ENCODE data around the gene BSDC1. TPM values are rescaled to one million over a fixed set of nuclear protein-coding genes. Genes with fewer than 3 reads are reported as not detected.

The BSDC1 gene
- total and polyA plus RNA-seq, 10 of the 15 experiments (the other 5 are each of a cell fraction or from before 2014, with no cell fraction given), result 3.0 to 39.7 (median 22.8) TPM

DNA sequence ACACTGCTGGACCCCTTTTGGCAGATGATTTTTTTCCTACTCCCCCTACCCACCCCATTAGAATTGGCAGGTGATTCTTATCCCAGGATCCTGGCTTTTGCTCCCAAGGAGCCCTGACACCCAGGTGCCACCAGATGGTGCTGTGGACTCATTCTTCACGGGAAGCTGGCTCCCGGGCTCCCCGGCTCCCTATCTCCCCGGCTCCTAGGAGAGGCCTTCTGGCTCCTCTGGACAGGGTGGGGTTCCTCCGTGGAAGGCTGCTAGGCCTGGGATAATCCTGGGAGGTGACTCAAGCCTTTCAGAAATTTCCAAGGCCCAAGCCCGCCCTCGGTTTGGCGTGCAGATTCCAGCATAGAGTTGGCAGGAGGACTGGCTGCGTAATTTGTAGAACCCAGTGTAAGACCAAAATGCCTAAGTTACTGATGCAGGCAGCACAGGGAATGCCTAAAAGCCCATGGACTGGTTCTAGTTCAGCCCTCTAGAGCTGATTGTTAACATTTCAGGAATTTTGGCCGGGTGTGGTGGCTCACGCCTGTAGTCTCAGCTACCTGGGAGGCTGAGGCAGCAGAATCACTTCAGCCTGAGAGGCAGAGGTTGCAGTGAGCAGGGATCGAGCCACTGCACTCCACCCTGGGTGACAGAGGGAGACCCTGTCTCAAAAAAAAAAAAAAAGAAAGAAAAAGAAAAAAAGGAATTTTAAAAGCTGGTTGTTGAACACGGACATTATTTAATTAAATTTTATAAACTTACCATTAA lies 6.8 kb upstream of the BSDC1 start (continued):
- TF ChIP-seq, protein P1, sequence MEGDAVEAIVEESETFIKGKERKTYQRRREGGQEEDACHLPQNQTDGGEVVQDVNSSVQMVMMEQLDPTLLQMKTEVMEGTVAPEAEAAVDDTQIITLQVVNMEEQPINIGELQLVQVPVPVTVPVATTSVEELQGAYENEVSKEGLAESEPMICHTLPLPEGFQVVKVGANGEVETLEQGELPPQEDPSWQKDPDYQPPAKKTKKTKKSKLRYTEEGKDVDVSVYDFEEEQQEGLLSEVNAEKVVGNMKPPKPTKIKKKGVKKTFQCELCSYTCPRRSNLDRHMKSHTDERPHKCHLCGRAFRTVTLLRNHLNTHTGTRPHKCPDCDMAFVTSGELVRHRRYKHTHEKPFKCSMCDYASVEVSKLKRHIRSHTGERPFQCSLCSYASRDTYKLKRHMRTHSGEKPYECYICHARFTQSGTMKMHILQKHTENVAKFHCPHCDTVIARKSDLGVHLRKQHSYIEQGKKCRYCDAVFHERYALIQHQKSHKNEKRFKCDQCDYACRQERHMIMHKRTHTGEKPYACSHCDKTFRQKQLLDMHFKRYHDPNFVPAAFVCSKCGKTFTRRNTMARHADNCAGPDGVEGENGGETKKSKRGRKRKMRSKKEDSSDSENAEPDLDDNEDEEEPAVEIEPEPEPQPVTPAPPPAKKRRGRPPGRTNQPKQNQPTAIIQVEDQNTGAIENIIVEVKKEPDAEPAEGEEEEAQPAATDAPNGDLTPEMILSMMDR (IDR thresholded peaks at IDR 0.05 in 2 of 3, conservative IDR thresholded peaks at IDR 0.05 in 1 of 3; ENCODE audit: control insufficient read depth in 2 of 3, extremely low read depth in 1 of 3, insufficient read depth in 1 of 3, low read depth in 3 of 3, low read length in 3 of 3), result peak; percentile 87 to 94 (median 88)

DNA sequence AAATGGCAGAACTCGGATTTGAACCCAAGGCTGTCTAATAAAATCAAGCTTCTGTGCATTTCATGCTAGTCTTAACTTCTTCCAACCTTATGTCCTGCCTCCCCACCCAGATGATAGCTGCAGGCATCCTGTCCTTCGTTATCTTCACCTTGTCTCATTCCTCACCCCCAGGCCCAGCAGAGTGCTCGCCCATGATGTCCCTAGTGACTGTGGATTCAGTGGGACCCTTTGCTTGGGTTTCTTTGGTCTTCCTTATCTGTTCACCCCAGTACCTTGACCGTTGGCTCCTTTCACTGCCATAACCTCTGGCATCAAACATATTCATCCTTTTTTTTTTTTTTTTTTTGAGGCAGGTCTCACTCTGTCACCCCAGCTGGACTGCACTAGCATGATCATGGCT lies 5.6 kb upstream of the BSDC1 start:
- in situ Hi-C loops (cut with MboI), result no loop called here
- no peaks in the 10 kb centered on the region for H3K79me2 ChIP-seq (ENCODE audit: control insufficient read depth, insufficient read depth, low read length)
- SMC1A ChIA-PET (ENCODE audit: uncharacterized antibody, unreplicated experiment), result interaction anchor here (0.7 to 2.6 kb wide), 11 partner anchors 11 to 270 kb away, joined by 3 to 14 read pairs (median 4); partner anchors contain the start of gene MARCKSL1
- no peak overlapping the region for H2AFZ ChIP-seq (ENCODE audit: control insufficient read depth, low read depth, low read length)
- POLR2A ChIA-PET, result interaction anchor here (0.6 to 1.2 kb wide), 4 partner anchors 63 to 362 kb away, joined by 3 to 9 read pairs (median 6); no protein-coding TSS in a partner anchor
- H3K36me3 ChIP-seq (ENCODE audit: control insufficient read depth in 2 of 2, insufficient read depth in 2 of 2, low read length in 1 of 2), result no peaks in the 10 kb centered on the region
- CTCF ChIA-PET, result interaction anchor here (0.8 to 7.4 kb wide), 17 partner anchors 9 to 374 kb away, joined by 3 to 87 read pairs (median 5); partner anchors contain the start of gene FAM167B
- RAD21 ChIA-PET (ENCODE audit: unreplicated experiment), result interaction anchor here (0.7 to 3.4 kb wide), 8 partner anchors 16 to 473 kb away, joined by 3 to 16 read pairs (median 3); partner anchors contain the start of gene MARCKSL1
- WGBS (ENCODE audit: insufficient coverage, insufficient replicate concordance, low lambda C conversion rate, missing lambda C conversion rate), result 3% methylated on average over 4 of the region's 4 CpGs
- no peak overlapping the region for H3K27ac ChIP-seq (ENCODE audit: control insufficient read depth, insufficient read depth)
- no peak overlapping the region for H3K4me2 ChIP-seq (ENCODE audit: control insufficient read depth, insufficient read depth)
- intact Hi-C loops (cut with micrococcal nuclease; ENCODE audit: unreplicated experiment), result loop anchor here (2.0 to 5.0 kb wide), 3 partner anchors 97 to 473 kb away; no protein-coding TSS in a partner anchor
- FAIRE-seq (no peak), DNase-seq (ENCODE audit: low read depth, low spot score) (no peak), ATAC-seq (no peak)
- no peaks in the 10 kb centered on the region; the same call in 2 of the 3 replicates for H3K9me3 ChIP-seq (replicated peaks; ENCODE audit: control insufficient read depth, insufficient read depth, low read length)
- no peak overlapping the region for H3K4me3 ChIP-seq
- BruUV-seq (replicated peaks), result no TSS peak
- no peaks in the 10 kb centered on the region for H3K27me3 ChIP-seq (replicated peaks in 1 of 2; ENCODE audit: control insufficient read depth in 2 of 2, insufficient read depth in 2 of 2, low read length in 1 of 2)
- H3K4me1 ChIP-seq (ENCODE audit: control insufficient read depth, insufficient read depth, low read length), result no peaks in the 10 kb centered on the region
- no peaks in the 10 kb centered on the region for H4K20me1 ChIP-seq (ENCODE audit: control insufficient read depth, insufficient read depth)
- H3K9ac ChIP-seq (ENCODE audit: control insufficient read depth, insufficient read depth, low read length), result no peak overlapping the region
- TF ChIP-seq, protein P2, sequence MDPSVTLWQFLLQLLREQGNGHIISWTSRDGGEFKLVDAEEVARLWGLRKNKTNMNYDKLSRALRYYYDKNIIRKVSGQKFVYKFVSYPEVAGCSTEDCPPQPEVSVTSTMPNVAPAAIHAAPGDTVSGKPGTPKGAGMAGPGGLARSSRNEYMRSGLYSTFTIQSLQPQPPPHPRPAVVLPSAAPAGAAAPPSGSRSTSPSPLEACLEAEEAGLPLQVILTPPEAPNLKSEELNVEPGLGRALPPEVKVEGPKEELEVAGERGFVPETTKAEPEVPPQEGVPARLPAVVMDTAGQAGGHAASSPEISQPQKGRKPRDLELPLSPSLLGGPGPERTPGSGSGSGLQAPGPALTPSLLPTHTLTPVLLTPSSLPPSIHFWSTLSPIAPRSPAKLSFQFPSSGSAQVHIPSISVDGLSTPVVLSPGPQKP (IDR thresholded peaks at IDR 0.05; ENCODE audit: low read depth, low read length), result no peak
- no peak for TF ChIP-seq ZBED1 (IDR thresholded peaks at IDR 0.05; ENCODE audit: borderline replicate concordance)
- TF ChIP-seq, protein P3, sequence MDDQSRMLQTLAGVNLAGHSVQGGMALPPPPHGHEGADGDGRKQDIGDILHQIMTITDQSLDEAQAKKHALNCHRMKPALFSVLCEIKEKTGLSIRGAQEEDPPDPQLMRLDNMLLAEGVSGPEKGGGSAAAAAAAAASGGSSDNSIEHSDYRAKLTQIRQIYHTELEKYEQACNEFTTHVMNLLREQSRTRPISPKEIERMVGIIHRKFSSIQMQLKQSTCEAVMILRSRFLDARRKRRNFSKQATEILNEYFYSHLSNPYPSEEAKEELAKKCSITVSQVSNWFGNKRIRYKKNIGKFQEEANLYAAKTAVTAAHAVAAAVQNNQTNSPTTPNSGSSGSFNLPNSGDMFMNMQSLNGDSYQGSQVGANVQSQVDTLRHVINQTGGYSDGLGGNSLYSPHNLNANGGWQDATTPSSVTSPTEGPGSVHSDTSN (IDR thresholded peaks at IDR 0.05; ENCODE audit: insufficient replicate concordance, low read depth, low read length), result no peak
- TF ChIP-seq BHLHE40 (IDR thresholded peaks at IDR 0.05; ENCODE audit: borderline replicate concordance in 1 of 2, low read depth in 2 of 2, low read length in 1 of 2), result no peak
- no peak for TF ChIP-seq ATF7 (IDR thresholded peaks at IDR 0.05; ENCODE audit: low read depth)
- no peak for TF ChIP-seq SREBF2 (IDR thresholded peaks at IDR 0.05; ENCODE audit: low read length)
- TF ChIP-seq RAD51 (IDR thresholded peaks at IDR 0.05), result no peak
- no peak for TF ChIP-seq WRNIP1 (IDR thresholded peaks at IDR 0.05; ENCODE audit: borderline replicate concordance, low read depth, low read length)
- no peak for TF ChIP-seq BMI1 (IDR thresholded peaks at IDR 0.05; ENCODE audit: borderline replicate concordance)
- no peak for TF ChIP-seq POU2F2 (IDR thresholded peaks at IDR 0.05; ENCODE audit: borderline replicate concordance, low read depth, low read length)
- TF ChIP-seq, protein P4, sequence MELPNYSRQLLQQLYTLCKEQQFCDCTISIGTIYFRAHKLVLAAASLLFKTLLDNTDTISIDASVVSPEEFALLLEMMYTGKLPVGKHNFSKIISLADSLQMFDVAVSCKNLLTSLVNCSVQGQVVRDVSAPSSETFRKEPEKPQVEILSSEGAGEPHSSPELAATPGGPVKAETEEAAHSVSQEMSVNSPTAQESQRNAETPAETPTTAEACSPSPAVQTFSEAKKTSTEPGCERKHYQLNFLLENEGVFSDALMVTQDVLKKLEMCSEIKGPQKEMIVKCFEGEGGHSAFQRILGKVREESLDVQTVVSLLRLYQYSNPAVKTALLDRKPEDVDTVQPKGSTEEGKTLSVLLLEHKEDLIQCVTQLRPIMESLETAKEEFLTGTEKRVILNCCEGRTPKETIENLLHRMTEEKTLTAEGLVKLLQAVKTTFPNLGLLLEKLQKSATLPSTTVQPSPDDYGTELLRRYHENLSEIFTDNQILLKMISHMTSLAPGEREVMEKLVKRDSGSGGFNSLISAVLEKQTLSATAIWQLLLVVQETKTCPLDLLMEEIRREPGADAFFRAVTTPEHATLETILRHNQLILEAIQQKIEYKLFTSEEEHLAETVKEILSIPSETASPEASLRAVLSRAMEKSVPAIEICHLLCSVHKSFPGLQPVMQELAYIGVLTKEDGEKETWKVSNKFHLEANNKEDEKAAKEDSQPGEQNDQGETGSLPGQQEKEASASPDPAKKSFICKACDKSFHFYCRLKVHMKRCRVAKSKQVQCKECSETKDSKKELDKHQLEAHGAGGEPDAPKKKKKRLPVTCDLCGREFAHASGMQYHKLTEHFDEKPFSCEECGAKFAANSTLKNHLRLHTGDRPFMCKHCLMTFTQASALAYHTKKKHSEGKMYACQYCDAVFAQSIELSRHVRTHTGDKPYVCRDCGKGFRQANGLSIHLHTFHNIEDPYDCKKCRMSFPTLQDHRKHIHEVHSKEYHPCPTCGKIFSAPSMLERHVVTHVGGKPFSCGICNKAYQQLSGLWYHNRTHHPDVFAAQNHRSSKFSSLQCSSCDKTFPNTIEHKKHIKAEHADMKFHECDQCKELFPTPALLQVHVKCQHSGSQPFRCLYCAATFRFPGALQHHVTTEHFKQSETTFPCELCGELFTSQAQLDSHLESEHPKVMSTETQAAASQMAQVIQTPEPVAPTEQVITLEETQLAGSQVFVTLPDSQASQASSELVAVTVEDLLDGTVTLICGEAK (IDR thresholded peaks at IDR 0.05; ENCODE audit: borderline replicate concordance), result no peak

Measured in GM12878 (cell line).